Sigmoid colon (tissue), 7 donors: Measurements from ENCODE around the gene CTRB1. TPM values are rescaled to one million over a fixed set of nuclear protein-coding genes. Genes with fewer than 3 reads are reported as not detected.

Experiments used
- DNase-seq: peaks from one replicate; pipeline ENCODE4 v3.0.0-alpha.2; 2019
- H3K27ac ChIP-seq, 4 donors: fragments of 200-600 bp; sonication (generic); one replicate each; pipeline ENCODE4 v1.5.1; 2016 to 2019; ENCODE audit warnings: mild to moderate bottlenecking in 1 of 4
- H3K27me3 ChIP-seq, 3 donors: fragments of 200-600 bp; sonication (generic); one replicate each; pipeline ENCODE4 v1.5.1; 2019; ENCODE audit warnings: mild to moderate bottlenecking in 1 of 3
- H3K36me3 ChIP-seq, 4 donors: fragments of 200-600 bp; sonication (generic); one replicate each; pipeline ENCODE4 v1.5.1; 2016 to 2019
- H3K4me1 ChIP-seq, 4 donors: fragments of 200-600 bp; sonication (generic); one replicate each; pipeline ENCODE4 v1.5.1; 2017 to 2019
- H3K4me3 ChIP-seq, 4 donors: fragments of 200-600 bp; sonication (generic); one replicate each; pipeline ENCODE4 v1.5.1; 2017 to 2019; ENCODE audit warnings: mild to moderate bottlenecking in 2 of 4, moderate library complexity in 1 of 4
- H3K9me3 ChIP-seq, 4 donors: fragments of 200-600 bp in 3 of 4; sonication (generic) in 3 of 4; one replicate each; pipeline versions ENCODE4 v1.5.1 to v1.6.1; 2013 to 2019
- EP300 ChIP-seq, 4 donors: sonication (generic); formaldehyde crosslinking; IDR thresholded peaks; one replicate each; pipeline ENCODE4 v1.6.1; 2017; ENCODE audit warnings: antibody characterized with exemption in 4 of 4
- POLR2A ChIP-seq, 2 donors: fragments of 450-650 bp; IDR thresholded peaks; one replicate each; pipeline ENCODE4 v1.6.1; 2016; ENCODE audit warnings: antibody characterized with exemption in 2 of 2, mild to moderate bottlenecking in 2 of 2, moderate library complexity in 2 of 2
- POLR2AphosphoS5 ChIP-seq, 4 donors: sonication (generic); formaldehyde crosslinking; IDR thresholded peaks; one replicate each; pipeline ENCODE4 v1.6.1; 2017; ENCODE audit warnings: antibody characterized with exemption in 4 of 4
- WGBS, 2 donors: extraction: QIAGEN DNeasy Blood & Tissue Kit; methylation state at CpG; one replicate each; pipeline ENCODE4 v1.1.7; 2013; 5-methylcytosine and 5-hydroxymethylcytosine counted together
- intact Hi-C: fragments of 100-400 bp; cut with DNase I; formaldehyde crosslinking; loops from one replicate; pipeline ENCODE4 v1.15.1; 2023
- polyA plus RNA-seq, 3 donors: library from polyadenylated mRNA; stranded (reverse); fragments of 200-250 nt; gene quantifications; one replicate each; pipeline ENCODE4 v1.2.3, GENCODE V29; 2013
- total RNA-seq, 4 donors: library from RNA; depleted of rRNA; stranded (reverse); fragments of >200 nt; gene quantifications; one replicate each; pipeline ENCODE4 v1.1.0, GENCODE V29; 2016
- TF ChIP-seq, protein P1 (sequence below), 4 experiments: fragments of 450-650 bp in 3 of 4; fragments of 200-600 bp in 1 of 4; IDR thresholded peaks; one replicate each; pipeline ENCODE4 v1.5.1; 2016 to 2019; ENCODE audit warnings: antibody characterized with exemption in 4 of 4, mild to moderate bottlenecking in 3 of 4, moderate library complexity in 2 of 4
- donor health status: healthy with polysubstance abuse.
- donor health status: Bipolar disorder and iron deficiency.
- donor health status: healthy.

The CTRB1 gene
- total RNA-seq, result not detected
- 10 to 100 TPM in 1 of 3 donors, under 1 TPM in 1, not detected in 1; 0.48 to 16.8 TPM for polyA plus RNA-seq

DNA sequence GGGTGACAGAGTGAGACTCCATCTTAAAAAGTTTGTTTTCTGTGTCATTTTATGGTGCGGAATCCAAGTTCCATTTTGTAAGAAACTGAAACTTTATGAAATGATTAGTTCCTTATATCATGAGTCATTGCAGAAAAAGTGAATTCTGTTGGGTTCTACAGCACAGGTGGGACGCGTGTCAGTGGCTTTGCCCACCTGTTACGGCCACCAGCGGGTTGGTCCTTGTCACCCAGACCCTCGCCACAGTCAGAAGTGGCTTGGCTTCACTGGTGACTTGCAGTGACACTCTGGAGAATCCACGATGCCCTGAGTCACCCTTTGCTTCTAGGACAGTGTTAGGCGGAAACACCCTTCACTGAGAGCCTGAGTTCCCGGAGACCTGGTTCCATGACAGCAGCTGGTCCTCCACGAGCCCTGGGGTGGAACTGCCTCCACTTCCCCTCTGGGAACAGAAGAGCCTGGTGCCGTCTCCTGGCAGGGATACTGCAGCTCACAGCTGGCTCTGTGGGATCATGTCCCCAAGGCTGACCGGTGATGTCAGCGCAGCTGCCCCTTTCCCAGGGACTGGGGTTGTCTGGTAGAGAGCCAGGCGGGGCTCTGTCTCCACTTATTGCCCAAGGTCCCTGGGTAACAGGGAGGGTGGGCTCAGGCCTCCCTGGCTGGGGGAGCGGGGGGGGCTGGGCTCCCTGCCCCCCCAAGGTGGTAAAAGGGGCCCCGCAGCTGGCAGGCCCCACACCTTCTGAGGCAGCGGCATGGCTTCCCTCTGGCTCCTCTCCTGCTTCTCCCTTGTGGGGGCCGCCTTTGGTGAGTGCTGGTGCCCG, at the start of gene CTRB1:
Gene CTRB1, plus strand, starts transcription at position 733 of the 821 bp plus-strand sequence. Its CDS starts 20 bp downstream, at position 753.
- no peak for DNase-seq
- WGBS, 2 donors, result 83 to 86% methylated on average over 19 of the region's 19 CpGs
- TF ChIP-seq, protein P1, sequence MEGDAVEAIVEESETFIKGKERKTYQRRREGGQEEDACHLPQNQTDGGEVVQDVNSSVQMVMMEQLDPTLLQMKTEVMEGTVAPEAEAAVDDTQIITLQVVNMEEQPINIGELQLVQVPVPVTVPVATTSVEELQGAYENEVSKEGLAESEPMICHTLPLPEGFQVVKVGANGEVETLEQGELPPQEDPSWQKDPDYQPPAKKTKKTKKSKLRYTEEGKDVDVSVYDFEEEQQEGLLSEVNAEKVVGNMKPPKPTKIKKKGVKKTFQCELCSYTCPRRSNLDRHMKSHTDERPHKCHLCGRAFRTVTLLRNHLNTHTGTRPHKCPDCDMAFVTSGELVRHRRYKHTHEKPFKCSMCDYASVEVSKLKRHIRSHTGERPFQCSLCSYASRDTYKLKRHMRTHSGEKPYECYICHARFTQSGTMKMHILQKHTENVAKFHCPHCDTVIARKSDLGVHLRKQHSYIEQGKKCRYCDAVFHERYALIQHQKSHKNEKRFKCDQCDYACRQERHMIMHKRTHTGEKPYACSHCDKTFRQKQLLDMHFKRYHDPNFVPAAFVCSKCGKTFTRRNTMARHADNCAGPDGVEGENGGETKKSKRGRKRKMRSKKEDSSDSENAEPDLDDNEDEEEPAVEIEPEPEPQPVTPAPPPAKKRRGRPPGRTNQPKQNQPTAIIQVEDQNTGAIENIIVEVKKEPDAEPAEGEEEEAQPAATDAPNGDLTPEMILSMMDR (IDR thresholded peaks at IDR 0.05), result no peak
- TF ChIP-seq EP300 (IDR thresholded peaks at IDR 0.05), result no peak
- TF ChIP-seq POLR2AphosphoS5 (IDR thresholded peaks at IDR 0.05), result no peak
- no peak for TF ChIP-seq POLR2A (IDR thresholded peaks at IDR 0.05)
- H3K4me1 ChIP-seq, result no peaks in the 10 kb centered on the region
- no peaks in the 10 kb centered on the region for H3K27me3 ChIP-seq
- intact Hi-C loops, result no loop called here
- no peaks in the 10 kb centered on the region for H3K9me3 ChIP-seq
- H3K36me3 ChIP-seq, result no peaks in the 10 kb centered on the region
- no peak within 1 kb of the TSS for H3K4me3 ChIP-seq
- H3K27ac ChIP-seq, result no peak within 1 kb of the TSS

DNA sequence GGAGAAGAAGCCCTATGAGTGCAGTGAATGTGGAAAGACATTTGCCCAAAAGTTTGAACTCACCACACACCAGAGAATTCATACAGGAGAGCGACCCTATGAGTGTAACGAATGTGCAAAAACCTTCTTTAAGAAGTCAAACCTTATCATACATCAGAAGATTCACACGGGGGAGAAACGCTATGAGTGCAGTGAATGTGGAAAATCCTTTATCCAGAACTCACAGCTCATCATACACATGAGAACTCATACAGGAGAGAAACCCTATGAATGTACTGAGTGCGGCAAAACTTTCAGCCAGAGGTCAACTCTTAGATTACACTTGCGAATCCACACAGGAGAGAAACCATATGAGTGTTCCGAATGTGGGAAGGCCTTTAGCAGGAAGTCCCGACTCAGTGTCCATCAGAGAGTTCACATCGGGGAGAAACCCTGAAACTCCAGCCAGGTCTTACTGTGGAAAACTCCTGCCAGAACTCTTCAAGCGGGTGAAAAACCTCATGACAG, 48.8 kb upstream of the CTRB1 start:
- DNase-seq, result no peak
- intact Hi-C loops, result no loop called here

DNA sequence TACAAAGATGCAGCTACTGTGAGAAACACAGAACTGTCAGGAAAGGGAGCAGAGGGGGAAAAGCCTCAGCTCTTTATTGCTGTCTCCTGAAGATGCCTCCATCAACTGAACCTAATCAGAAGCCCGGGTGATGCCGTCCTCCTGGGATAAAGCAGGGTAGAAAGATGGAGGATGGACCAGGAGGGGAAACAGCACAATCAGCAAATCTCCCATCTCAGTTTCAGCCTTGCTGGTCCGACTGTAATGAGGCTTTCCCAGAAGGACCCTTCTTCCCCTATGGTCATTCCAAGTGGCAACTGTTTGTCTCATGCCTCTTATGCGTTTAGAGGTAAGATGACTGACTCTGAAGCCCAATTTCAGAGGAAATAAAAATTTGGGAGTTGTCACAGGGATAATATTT, 46.2 kb upstream of the CTRB1 start:
- Histone ChIP-seq H3K27ac (no peak overlapping the region), H3K36me3 (peaks cover 20 to 39% (median 30%) of the 10 kb centered on the region in 4 donors), H3K4me3 (no peak overlapping the region), H3K9me3 (peaks cover 6 to 43% (median 15%) of the 10 kb centered on the region in 4 donors), H3K4me1 (no peaks in the 10 kb centered on the region), H3K27me3 (no peaks in the 10 kb centered on the region)
- DNase-seq, result no peak
- TF ChIP-seq EP300 (IDR thresholded peaks at IDR 0.05), result no peak
- TF ChIP-seq POLR2A (IDR thresholded peaks at IDR 0.05), result no peak
- TF ChIP-seq, protein P1 (IDR thresholded peaks at IDR 0.05), result no peak
- TF ChIP-seq POLR2AphosphoS5 (IDR thresholded peaks at IDR 0.05), result no peak
- intact Hi-C loops, result no loop called here
- 97 to 99% methylated on average over 4 of the region's 4 CpGs for WGBS, 2 donors

More for the DNA sequence above, 48.8 kb upstream of the CTRB1 start:
- H3K9me3 ChIP-seq, result peaks cover 0 to 32% (median 8%) of the 10 kb centered on the region in 4 donors
- H3K4me1 ChIP-seq, result no peaks in the 10 kb centered on the region
- H3K4me3 ChIP-seq, result no peak overlapping the region
- no peak overlapping the region for H3K27ac ChIP-seq
- H3K36me3 ChIP-seq, result peaks cover 30 to 53% (median 34%) of the 10 kb centered on the region in 4 donors
- H3K27me3 ChIP-seq, result no peaks in the 10 kb centered on the region
- TF ChIP-seq POLR2AphosphoS5 (IDR thresholded peaks at IDR 0.05) (no peak), POLR2A (IDR thresholded peaks at IDR 0.05) (no peak), EP300 (IDR thresholded peaks at IDR 0.05) (no peak)
- TF ChIP-seq, protein P1 (IDR thresholded peaks at IDR 0.05), result no peak
- WGBS, 2 donors, result 98 to 99% methylated on average over 10 of the region's 10 CpGs

DNA sequence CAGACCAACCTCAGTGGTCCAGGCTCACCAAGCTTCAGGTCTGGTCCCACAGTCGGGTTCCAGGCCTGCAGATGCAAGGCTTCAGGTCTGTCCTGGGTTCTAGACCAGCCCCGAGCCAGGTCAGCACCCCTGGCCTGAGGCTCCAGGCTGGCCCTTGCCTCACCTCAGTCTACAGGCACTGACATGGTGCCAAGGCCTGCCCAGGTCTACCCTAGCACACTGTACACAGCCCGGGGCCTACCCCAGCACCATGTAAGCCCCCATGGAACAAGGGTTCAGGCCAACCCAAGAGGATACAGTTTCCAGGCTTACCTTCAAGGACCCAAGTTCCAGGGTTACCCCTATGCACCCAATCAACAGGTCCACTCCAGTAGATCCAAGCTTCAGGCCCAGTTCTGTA, 43.7 kb upstream of the CTRB1 start:
- WGBS, 2 donors, result 94 to 96% methylated on average over 3 of the region's 3 CpGs
- intact Hi-C loops, result no loop called here
- TF ChIP-seq, protein P1 (IDR thresholded peaks at IDR 0.05), result no peak
- Histone ChIP-seq H3K27ac (no peak overlapping the region), H3K4me3 (no peak overlapping the region), H3K4me1 (no peaks in the 10 kb centered on the region), H3K9me3 (peaks cover 6 to 23% (median 10%) of the 10 kb centered on the region in 4 donors), H3K27me3 (no peaks in the 10 kb centered on the region), H3K36me3 (peaks cover 3 to 14% (median 5%) of the 10 kb centered on the region in 4 donors)
- no peak for DNase-seq
